Epithelial cell of esophagus (primary cell): ENCODE data around the gene CYP39A1.

Experiments used
- DNase-seq: peaks from one replicate; pipeline ENCODE4 v3.0.0; 2010; ENCODE audit warnings: low read depth
- H3K4me3 ChIP-seq: 2 replicates; pipeline ENCODE4 v1.5.1; 2011; ENCODE audit warnings: mild to moderate bottlenecking, low read length, control low read depth
- CTCF ChIP-seq: IDR thresholded peaks from 2 replicates; pipeline ENCODE4 v1.5.1; 2011; ENCODE audit warnings: low read depth, mild to moderate bottlenecking, low read length, control low read depth, inconsistent platforms; ENCODE audit not compliant: insufficient read depth; ENCODE audit errors: missing control alignments

Gene CYP39A1

GRCh38 chr6:46635462-46635861 lies 17.2 kb downstream of the CYP39A1 start:
- no peak for TF ChIP-seq CTCF
- H3K4me3 ChIP-seq = no peak overlapping the region
- no peak for DNase-seq

- H3K4me3 ChIP-seq = no peak overlapping the region
- no peak for DNase-seq
- no peak for TF ChIP-seq CTCF
These were observed 20.6 kb downstream of the CYP39A1 start for GRCh38 chr6:46632053-46632452.

- DNase-seq = no peak
- TF ChIP-seq CTCF = no peak
- H3K4me3 ChIP-seq = no peak overlapping the region
These were observed 22.9 kb downstream of the CYP39A1 start for GRCh38 chr6:46629691-46630090.

- no peak overlapping the region for H3K4me3 ChIP-seq
- no peak for DNase-seq
- TF ChIP-seq CTCF = no peak
These were observed 23.6 kb downstream of the CYP39A1 start for GRCh38 chr6:46628976-46629375.

- DNase-seq = no peak
- no peak for TF ChIP-seq CTCF
- no peak overlapping the region for H3K4me3 ChIP-seq
These were observed 24.1 kb downstream of the CYP39A1 start for GRCh38 chr6:46628498-46628897.

GRCh38 chr6:46626976-46627375 lies 25.6 kb downstream of the CYP39A1 start:
- H3K4me3 ChIP-seq = no peak overlapping the region
- DNase-seq = no peak
- TF ChIP-seq CTCF = no peak

- DNase-seq = peak; percentile 42
- TF ChIP-seq CTCF = peak; percentile 57
- H3K4me3 ChIP-seq = no peak overlapping the region
These were observed 26.2 kb downstream of the CYP39A1 start for GRCh38 chr6:46626228-46626909.
